GM12891 (cell line): ENCODE data around the gene DMD.
A peak's percentile ranks its signal among the peaks of the same experiment; 100 is the strongest.

Experiments used
- PAX5 ChIP-seq: IDR thresholded peaks from 2 replicates; pipeline ENCODE4 v1.6.1; 2011; ENCODE audit warnings: low read length, moderate library complexity, mild to moderate bottlenecking; ENCODE audit not compliant: insufficient read depth, severe bottlenecking
- POLR2A ChIP-seq: IDR thresholded peaks from 2 replicates; pipeline ENCODE4 v1.6.1; 2011; ENCODE audit warnings: low read depth, low read length, control low read depth
- POLR2AphosphoS5 ChIP-seq: IDR thresholded peaks from 2 replicates; pipeline ENCODE4 v1.6.1; 2011; ENCODE audit warnings: low read depth, low read length, control low read depth
- POU2F2 ChIP-seq: IDR thresholded peaks from 2 replicates; pipeline ENCODE4 v1.6.1; 2011; ENCODE audit warnings: low read depth, mild to moderate bottlenecking, control low read depth, low read length, moderate library complexity
- SPI1 ChIP-seq: IDR thresholded peaks from 2 replicates; pipeline ENCODE4 v1.6.1; 2011; ENCODE audit warnings: low read depth, low read length, control low read depth
- TAF1 ChIP-seq: IDR thresholded peaks from 2 replicates; pipeline ENCODE4 v1.6.1; 2011; ENCODE audit warnings: low read depth, low read length, control low read depth

GRCh38 chrX:31329298-31329697 lies 1882.1 kb downstream of the DMD start:
- TF ChIP-seq POLR2A: no peak
- TF ChIP-seq POLR2AphosphoS5: no peak
- TF ChIP-seq TAF1: no peak
- TF ChIP-seq PAX5: no peak
- 0 out of 2 replicates have a peak, but pooled peaks have one; percentile 8 for TF ChIP-seq SPI1
- no peak for TF ChIP-seq POU2F2
